Effector memory CD4-positive, alpha-beta T cell (primary cell): ENCODE measurements around the gene TSPAN9.

Experiments used
- DNase-seq, 3 donors: peaks; one replicate each; pipeline ENCODE4 v3.0.0-alpha.2; 2020
- H3K27ac ChIP-seq: 2 replicates; pipeline ENCODE4 v1.7.0; 2013; ENCODE audit warnings: mild to moderate bottlenecking, low read length, moderate library complexity; ENCODE audit not compliant: insufficient read depth, poor library complexity, severe bottlenecking
- H3K27me3 ChIP-seq: replicated peaks from 2 replicates; pipeline ENCODE4 v1.7.0; 2013; ENCODE audit warnings: mild to moderate bottlenecking, low read length; ENCODE audit not compliant: insufficient read depth, control insufficient read depth, poor library complexity, severe bottlenecking
- H3K36me3 ChIP-seq: 2 replicates; pipeline ENCODE4 v1.7.0; 2013; ENCODE audit warnings: mild to moderate bottlenecking, low read length, moderate library complexity; ENCODE audit not compliant: control insufficient read depth, insufficient read depth
- H3K4me1 ChIP-seq: 2 replicates; pipeline ENCODE4 v1.7.0; 2013; ENCODE audit warnings: low read length, mild to moderate bottlenecking; ENCODE audit not compliant: control insufficient read depth, insufficient read depth, poor library complexity, severe bottlenecking
- H3K4me3 ChIP-seq: 2 replicates; pipeline ENCODE4 v1.7.0; 2013; ENCODE audit warnings: low read length, low read depth, mild to moderate bottlenecking; ENCODE audit not compliant: insufficient read depth, poor library complexity, severe bottlenecking
- H3K9me3 ChIP-seq: 2 replicates; pipeline ENCODE4 v1.7.0; 2013; ENCODE audit warnings: mild to moderate bottlenecking, low read length, moderate library complexity; ENCODE audit not compliant: control insufficient read depth

Gene TSPAN9

DNA sequence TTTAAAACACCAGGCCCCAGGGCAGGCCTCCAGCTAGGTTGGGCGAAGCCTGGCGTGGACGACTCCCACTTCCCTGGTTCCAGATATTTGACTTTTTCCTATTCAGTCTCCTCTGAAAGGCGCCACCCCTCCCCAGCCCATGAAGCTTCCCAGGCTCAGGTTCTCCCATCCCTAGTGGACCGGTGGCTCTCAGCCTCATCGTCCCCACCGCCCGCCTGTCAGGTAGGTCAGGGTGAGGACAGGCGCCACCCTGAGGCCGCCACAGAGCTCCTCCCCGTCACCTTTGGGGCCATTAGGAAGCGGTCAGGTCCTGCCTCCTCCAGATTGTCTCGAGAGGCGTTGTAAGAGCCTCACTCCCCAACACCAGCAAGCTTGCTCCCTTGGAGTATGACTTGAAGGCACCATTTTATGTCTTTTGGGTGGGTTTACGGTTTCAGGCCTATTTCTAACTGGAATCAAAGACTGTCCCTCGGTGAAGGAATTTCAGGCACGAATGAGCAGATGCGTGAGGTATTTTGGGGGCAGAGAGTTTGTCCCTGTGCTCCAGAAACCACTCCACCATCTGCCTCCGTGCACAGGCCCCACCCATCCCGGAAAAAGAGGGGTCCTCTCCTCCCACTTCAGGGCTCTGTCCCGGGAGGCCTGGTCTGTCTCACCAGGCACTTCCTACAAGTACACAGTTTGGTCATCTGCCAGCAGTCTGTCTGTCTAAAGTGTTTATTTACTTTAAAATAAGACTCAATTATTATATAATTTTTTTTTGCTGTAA lies 55.6 kb downstream of the TSPAN9 start:
- Histone ChIP-seq H3K9me3 (no peaks in the 10 kb centered on the region), H3K27ac (no peak overlapping the region), H3K27me3 (no peaks in the 10 kb centered on the region), H3K4me1 (peaks cover 13% of the 10 kb centered on the region), H3K4me3 (no peak overlapping the region), H3K36me3 (no peaks in the 10 kb centered on the region)
- DNase-seq = no peak

GRCh38 chr12:3133405-3133783 lies 56.2 kb downstream of the TSPAN9 start:
- peaks cover 13% of the 10 kb centered on the region for H3K4me1 ChIP-seq
- DNase-seq = no peak
- H3K27me3 ChIP-seq = no peaks in the 10 kb centered on the region
- H3K4me3 ChIP-seq = no peak overlapping the region
- H3K27ac ChIP-seq = no peak overlapping the region
- no peaks in the 10 kb centered on the region for H3K9me3 ChIP-seq
- H3K36me3 ChIP-seq = no peaks in the 10 kb centered on the region

DNA sequence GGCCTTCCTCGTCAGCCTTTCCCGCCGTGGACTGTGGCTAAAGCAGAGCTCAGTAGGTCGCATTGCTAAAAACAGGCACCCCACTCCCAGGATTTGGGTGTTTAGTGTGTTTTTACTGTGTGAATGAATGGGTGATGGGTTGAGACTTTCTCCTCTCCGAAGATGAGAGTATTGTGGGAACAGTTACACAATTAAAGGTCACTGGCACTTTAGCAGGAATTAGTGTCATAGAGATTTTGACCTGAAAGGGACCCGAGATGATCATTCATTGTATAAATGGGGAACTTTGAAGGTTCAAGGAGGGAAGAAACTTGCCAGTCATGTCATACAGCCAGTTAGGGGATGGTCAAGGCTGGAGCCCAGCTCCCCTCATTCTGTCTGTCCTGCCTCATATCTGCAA lies 56.9 kb downstream of the TSPAN9 start:
- H3K27me3 ChIP-seq = no peaks in the 10 kb centered on the region
- H3K4me1 ChIP-seq = peaks cover 13% of the 10 kb centered on the region
- no peak overlapping the region for H3K4me3 ChIP-seq

GRCh38 chr12:3134526-3135135 lies 57.5 kb downstream of the TSPAN9 start:
- no peaks in the 10 kb centered on the region for H3K27me3 ChIP-seq
- H3K36me3 ChIP-seq = no peaks in the 10 kb centered on the region
- no peak overlapping the region for H3K4me3 ChIP-seq
- H3K27ac ChIP-seq = no peak overlapping the region
- DNase-seq = no peak
- H3K9me3 ChIP-seq = no peaks in the 10 kb centered on the region
- H3K4me1 ChIP-seq = peaks cover 8% of the 10 kb centered on the region

More for the DNA sequence above, 56.9 kb downstream of the TSPAN9 start:
- no peak overlapping the region for H3K27ac ChIP-seq
- DNase-seq = no peak
- no peaks in the 10 kb centered on the region for H3K9me3 ChIP-seq
- no peaks in the 10 kb centered on the region for H3K36me3 ChIP-seq

DNA sequence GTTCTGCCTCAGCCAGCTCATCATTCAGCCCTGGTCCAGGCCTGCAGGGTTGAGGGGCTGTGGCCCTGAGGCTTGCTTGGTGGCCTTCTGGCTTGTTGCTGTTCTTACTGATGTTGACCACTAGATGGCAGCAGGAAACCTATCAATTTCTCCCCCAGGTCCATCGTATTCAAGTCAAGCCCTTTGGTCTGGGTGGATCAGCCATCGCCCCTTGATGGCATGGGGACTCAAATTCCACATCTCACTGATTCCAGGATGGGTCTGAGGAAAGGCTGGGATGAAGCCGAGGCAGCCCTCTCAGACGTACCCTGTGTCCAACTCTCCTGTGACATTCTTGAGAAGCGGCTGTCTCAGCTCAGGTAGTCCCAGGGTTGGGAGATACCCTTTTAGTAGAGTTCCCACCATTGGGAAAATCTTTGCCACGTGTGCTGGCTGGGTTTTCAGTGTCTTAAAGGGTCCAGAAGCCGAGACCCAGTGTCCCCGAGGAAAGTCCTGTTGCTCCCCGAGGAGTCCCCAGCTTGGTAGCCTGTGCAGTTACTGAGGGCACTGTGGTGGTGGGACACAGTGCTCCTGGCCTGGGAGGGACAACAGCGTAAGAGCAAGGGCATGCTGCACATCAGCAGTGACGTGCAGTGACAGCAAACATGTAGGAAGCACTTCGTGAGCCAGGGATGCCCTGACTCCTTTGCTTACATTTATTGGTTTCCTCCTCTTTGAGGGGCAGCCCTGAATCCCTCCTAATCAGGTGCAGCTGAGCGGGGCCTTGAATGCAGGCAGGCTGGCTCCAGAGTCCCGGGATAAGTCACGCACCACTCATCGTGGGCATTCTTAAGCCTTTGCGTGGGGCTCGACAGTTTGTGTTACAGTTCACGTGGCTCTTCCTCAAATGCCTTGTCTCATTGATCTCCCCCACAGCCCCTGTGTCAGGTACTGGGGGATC lies 58.6 kb downstream of the TSPAN9 start:
- no peaks in the 10 kb centered on the region for H3K27me3 ChIP-seq
- no peak overlapping the region for H3K27ac ChIP-seq
- no peaks in the 10 kb centered on the region for H3K4me1 ChIP-seq
- H3K9me3 ChIP-seq = no peaks in the 10 kb centered on the region
- peak in 2 of 3 donors; percentile 4 to 9 for DNase-seq
- H3K36me3 ChIP-seq = no peaks in the 10 kb centered on the region
- no peak overlapping the region for H3K4me3 ChIP-seq

GRCh38 chr12:3136641-3137267 lies 59.6 kb downstream of the TSPAN9 start:
- no peak for DNase-seq
- no peaks in the 10 kb centered on the region for H3K27me3 ChIP-seq
- H3K36me3 ChIP-seq = no peaks in the 10 kb centered on the region
- H3K4me3 ChIP-seq = no peak overlapping the region
- H3K4me1 ChIP-seq = no peaks in the 10 kb centered on the region
- no peaks in the 10 kb centered on the region for H3K9me3 ChIP-seq
- H3K27ac ChIP-seq = no peak overlapping the region

- Histone ChIP-seq H3K4me1 (no peaks in the 10 kb centered on the region), H3K27ac (no peak overlapping the region), H3K36me3 (no peaks in the 10 kb centered on the region), H3K9me3 (no peaks in the 10 kb centered on the region), H3K27me3 (no peaks in the 10 kb centered on the region), H3K4me3 (no peak overlapping the region)
- DNase-seq = no peak
Observed at GRCh38 chr12:3137268-3137781, 60.1 kb downstream of the TSPAN9 start.

DNA sequence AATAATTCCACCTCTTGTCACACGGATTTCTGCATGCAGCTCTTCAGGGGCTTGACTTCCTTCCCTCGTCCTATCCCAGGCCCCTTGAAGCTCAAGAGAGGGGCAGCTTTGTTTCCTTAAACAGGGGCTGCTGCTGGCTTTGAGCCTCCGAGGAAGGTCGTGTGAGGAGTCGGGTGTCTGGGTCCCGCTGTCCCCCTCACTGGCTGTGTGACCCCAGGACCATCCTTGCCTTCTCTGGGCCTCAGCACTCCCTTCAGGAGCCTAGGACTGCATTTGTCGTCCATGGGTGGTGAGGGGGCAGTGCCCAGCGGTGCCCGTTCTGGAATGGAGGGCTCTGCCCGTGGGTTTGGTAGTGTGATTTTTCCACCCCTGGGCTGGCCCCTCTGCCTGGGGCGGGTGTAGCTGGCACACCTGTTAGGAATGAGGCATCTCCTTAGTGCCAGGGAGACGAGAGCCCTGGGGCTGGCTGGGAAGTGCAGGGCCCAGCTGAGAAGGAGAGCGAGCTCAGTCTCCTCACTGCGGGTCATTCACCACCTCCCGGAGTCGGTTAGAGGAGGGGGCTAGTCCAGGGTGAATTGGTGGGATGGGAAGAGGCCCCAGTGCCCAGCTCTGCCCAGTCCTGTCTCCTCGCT lies 60.8 kb downstream of the TSPAN9 start:
- Histone ChIP-seq H3K36me3 (no peaks in the 10 kb centered on the region), H3K4me1 (no peaks in the 10 kb centered on the region), H3K27me3 (no peaks in the 10 kb centered on the region), H3K9me3 (no peaks in the 10 kb centered on the region), H3K27ac (no peak overlapping the region), H3K4me3 (no peak overlapping the region)
- no peak for DNase-seq

DNA sequence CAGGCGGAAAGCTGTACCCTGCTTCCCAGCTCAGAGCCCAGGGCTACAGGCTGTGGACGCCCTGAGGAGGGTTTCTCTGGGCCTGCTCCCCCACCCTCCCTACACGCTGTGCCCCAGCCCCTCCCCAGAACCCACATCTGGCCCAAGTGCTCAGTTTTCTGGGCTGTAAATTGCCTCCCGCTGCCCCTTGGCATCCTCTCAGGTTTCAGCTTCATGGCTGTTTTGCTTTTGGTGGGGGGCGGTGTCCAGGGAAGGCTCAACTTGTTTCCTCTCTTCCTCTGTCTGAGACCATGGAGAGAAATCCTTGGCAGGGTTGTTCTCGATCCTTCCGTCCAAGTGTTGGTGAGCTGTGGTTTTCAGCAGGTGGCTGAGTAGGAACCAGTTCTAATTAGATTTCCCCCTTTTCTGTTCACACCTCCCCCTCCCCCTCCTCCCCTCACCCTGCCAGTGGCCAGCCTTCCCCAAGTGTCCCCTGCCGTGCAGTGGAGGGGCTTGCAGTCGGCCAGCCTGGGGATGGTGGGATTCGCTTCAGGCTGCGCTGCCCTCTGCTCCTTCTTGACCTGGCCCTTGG lies 61.8 kb downstream of the TSPAN9 start:
- Histone ChIP-seq H3K9me3 (no peaks in the 10 kb centered on the region), H3K4me1 (no peaks in the 10 kb centered on the region), H3K27ac (no peak overlapping the region), H3K4me3 (no peak overlapping the region), H3K27me3 (no peaks in the 10 kb centered on the region), H3K36me3 (no peaks in the 10 kb centered on the region)
- DNase-seq = no peak
